Urinary bladder (tissue), 4 donors: ENCODE results near the gene KREMEN2. TPM values are rescaled to one million over a fixed set of nuclear protein-coding genes. Genes with fewer than 3 reads are reported as not detected.
"Not testable (repeated sequence)": the region's sequence is repeated elsewhere in the genome, so short reads cannot be mapped to it uniquely, and the experiment has no call there.

Experiments used
- DNase-seq: peaks from one replicate; pipeline ENCODE4 v3.0.0-alpha.2; 2015; ENCODE audit errors: extremely low spot score
- H3K27ac ChIP-seq: one replicate; pipeline ENCODE4 v1.5.1; 2013; ENCODE audit warnings: low read depth, mild to moderate bottlenecking, moderate library complexity
- H3K36me3 ChIP-seq: one replicate; pipeline ENCODE4 v1.6.1; 2013; ENCODE audit warnings: mild to moderate bottlenecking, moderate library complexity; ENCODE audit not compliant: insufficient read depth
- H3K4me1 ChIP-seq: one replicate; pipeline ENCODE4 v1.6.1; 2013; ENCODE audit warnings: mild to moderate bottlenecking, moderate library complexity; ENCODE audit not compliant: insufficient read depth
- H3K4me3 ChIP-seq: one replicate; pipeline ENCODE4 v1.5.1; 2013; ENCODE audit warnings: low read depth, low read length
- WGBS: extraction: QIAGEN DNeasy Blood & Tissue Kit; methylation state at CpG from one replicate; pipeline ENCODE4 v1.1.7; 2013; 5-methylcytosine and 5-hydroxymethylcytosine counted together
- polyA plus RNA-seq: library from polyadenylated mRNA; stranded (reverse); fragments of 200-250 nt; gene quantifications from one replicate; pipeline ENCODE4 v1.2.3, GENCODE V29; 2013
- total RNA-seq: library from RNA; depleted of rRNA; stranded (reverse); fragments of >200 nt; gene quantifications from one replicate; pipeline ENCODE4 v1.2.3, GENCODE V29; 2014
- donor health status: healthy with polysubstance abuse.
- donor health status: healthy.

Gene KREMEN2
- total and polyA plus RNA-seq, 2 donors, result 0.11 TPM; not detected in 1

DNA sequence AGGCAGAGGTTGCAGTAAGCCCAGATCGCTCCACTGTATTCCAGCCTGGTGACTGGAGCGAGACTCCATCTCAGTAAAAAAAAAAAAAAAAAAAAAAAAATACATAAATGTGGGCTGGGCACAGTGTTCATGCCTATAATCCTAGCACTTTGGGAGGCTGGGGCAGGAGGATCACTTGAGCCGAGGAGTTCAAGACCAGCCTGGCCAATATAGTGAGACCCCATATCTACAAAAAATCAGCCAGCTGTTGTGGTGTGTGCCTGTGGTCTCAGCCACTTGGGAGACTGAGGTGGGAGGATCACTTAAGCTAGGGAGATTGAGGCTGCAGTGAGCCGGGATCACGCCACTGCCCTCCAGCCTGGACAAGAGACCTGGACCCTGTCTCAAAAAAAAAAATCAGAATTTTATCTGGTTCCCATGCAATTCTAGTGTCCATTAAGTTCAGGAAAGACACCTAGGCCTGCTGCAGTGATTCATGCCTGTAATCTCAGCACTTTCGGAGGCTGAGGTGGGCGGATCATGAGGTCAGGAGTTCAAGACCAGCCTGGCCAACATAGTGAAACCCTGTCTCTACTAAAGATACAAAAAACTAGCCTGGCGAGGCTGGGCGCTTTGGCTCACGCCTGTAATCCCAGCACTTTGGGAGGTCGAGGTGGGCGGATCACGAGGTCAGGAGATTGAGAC, 32.7 kb upstream of the KREMEN2 start:
- H3K4me3 ChIP-seq, H3K4me1 ChIP-seq, H3K27ac ChIP-seq, H3K36me3 ChIP-seq, DNase-seq: not testable (repeated sequence)
- WGBS, result 93% methylated on average over 13 of the region's 13 CpGs

GRCh38 chr16:2933136-2933535, 30.9 kb upstream of the KREMEN2 start:
- H3K27ac ChIP-seq, result no peak overlapping the region
- no peak overlapping the region for H3K4me3 ChIP-seq
- WGBS, result 94% methylated on average over 30 of the region's 30 CpGs
- no peak for DNase-seq
- peaks cover 12% of the 10 kb centered on the region for H3K36me3 ChIP-seq
- H3K4me1 ChIP-seq, result no peaks in the 10 kb centered on the region

DNA sequence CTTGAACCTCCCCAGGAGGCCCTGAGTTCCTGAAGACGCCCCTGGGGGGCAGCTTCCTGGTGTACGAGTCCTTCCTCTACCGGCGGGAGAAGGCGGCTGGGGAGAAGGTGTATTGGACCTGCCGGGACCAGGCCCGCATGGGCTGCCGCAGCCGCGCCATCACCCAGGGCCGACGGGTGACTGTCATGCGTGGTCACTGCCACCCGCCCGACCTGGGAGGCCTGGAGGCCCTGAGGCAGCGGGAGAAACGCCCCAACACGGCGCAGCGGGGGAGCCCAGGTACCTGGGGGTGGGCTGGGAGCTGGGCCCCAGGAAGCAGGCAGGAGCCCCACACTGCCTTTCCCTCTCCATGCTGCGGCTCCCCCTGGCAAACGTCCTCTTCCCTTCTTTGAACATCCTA, 30.4 kb upstream of the KREMEN2 start:
- no peak for DNase-seq
- Histone ChIP-seq H3K4me1 (no peaks in the 10 kb centered on the region), H3K27ac (no peak overlapping the region), H3K4me3 (no peak overlapping the region), H3K36me3 (peaks cover 15% of the 10 kb centered on the region)
- 88% methylated on average over 22 of the region's 22 CpGs for WGBS

GRCh38 chr16:2934450-2934849, 29.6 kb upstream of the KREMEN2 start:
- Histone ChIP-seq H3K36me3 (peaks cover 15% of the 10 kb centered on the region), H3K4me1 (no peaks in the 10 kb centered on the region), H3K27ac (no peak overlapping the region), H3K4me3 (no peak overlapping the region)
- DNase-seq, result no peak
- WGBS, result 89% methylated on average over 15 of the region's 15 CpGs

GRCh38 chr16:2936436-2937011, 27.6 kb upstream of the KREMEN2 start:
- DNase-seq, result no peak
- no peak overlapping the region for H3K4me3 ChIP-seq
- 95% methylated on average over 22 of the region's 22 CpGs for WGBS
- peaks cover 13% of the 10 kb centered on the region for H3K36me3 ChIP-seq
- H3K4me1 ChIP-seq, result no peaks in the 10 kb centered on the region
- H3K27ac ChIP-seq, result no peak overlapping the region

- 95% methylated on average over 24 of the region's 24 CpGs for WGBS
- H3K36me3 ChIP-seq, result peaks cover 14% of the 10 kb centered on the region
- H3K4me3 ChIP-seq, result no peak overlapping the region
- H3K27ac ChIP-seq, result no peak overlapping the region
- no peak for DNase-seq
- H3K4me1 ChIP-seq, result no peaks in the 10 kb centered on the region
These were observed 26.9 kb upstream of the KREMEN2 start for GRCh38 chr16:2937170-2937569.

DNA sequence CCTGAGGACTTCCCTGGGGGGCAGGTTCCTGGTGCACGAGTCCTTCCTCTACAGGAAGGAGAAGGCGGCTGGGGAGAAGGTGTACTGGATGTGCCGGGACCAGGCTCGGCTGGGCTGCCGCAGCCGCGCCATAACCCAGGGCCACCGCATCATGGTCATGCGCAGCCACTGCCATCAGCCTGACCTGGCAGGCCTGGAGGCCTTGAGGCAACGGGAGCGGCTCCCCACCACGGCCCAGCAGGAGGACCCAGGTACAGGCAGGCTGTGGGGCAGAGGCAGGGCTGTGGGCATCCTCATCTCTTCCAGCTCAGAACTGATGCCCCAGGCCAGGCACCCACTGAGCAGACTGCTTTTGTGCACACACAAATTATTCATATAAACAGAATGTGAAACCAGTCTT, 25.9 kb upstream of the KREMEN2 start:
- no peak overlapping the region for H3K27ac ChIP-seq
- no peak for DNase-seq
- H3K4me1 ChIP-seq, result no peaks in the 10 kb centered on the region
- peaks cover 15% of the 10 kb centered on the region for H3K36me3 ChIP-seq
- 96% methylated on average over 12 of the region's 12 CpGs for WGBS
- H3K4me3 ChIP-seq, result no peak overlapping the region

DNA sequence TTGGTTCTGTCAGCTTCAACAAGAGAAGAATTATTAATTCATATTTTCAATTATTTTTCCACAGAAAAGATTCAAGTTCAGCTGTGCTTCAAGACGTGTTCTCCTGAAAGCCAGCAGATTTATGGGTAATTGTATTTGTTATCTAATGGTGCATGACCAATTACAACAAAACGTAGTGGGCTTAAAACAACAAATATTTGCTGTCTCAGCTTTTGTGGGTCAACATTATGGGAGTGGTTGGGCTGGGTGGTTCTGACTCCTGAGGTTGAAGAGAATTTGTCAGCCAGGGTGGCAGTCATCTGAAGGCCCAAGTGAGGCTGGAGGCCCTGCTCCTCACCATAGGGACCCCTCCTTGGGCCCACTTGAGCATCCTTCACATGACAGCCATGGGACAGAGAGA, 24.1 kb upstream of the KREMEN2 start:
- no peak for DNase-seq
- WGBS, result 77% methylated on average over 2 of the region's 2 CpGs
- H3K36me3 ChIP-seq, result peaks cover 13% of the 10 kb centered on the region

GRCh38 chr16:2942045-2942444, 22.0 kb upstream of the KREMEN2 start:
- H3K27ac ChIP-seq, result no peak overlapping the region
- H3K4me1 ChIP-seq, result no peaks in the 10 kb centered on the region
- no peak overlapping the region for H3K4me3 ChIP-seq
- H3K36me3 ChIP-seq, result peaks cover 9% of the 10 kb centered on the region
- DNase-seq, result no peak
- 87% methylated on average over 4 of the region's 4 CpGs for WGBS

More for the DNA sequence above, 24.1 kb upstream of the KREMEN2 start:
- H3K4me3 ChIP-seq, result no peak overlapping the region
- H3K27ac ChIP-seq, result no peak overlapping the region
- no peaks in the 10 kb centered on the region for H3K4me1 ChIP-seq

GRCh38 chr16:2943716-2944115, 20.4 kb upstream of the KREMEN2 start:
- 91% methylated on average over 12 of the region's 12 CpGs for WGBS
- not testable (repeated sequence) for H3K4me3 ChIP-seq

DNA sequence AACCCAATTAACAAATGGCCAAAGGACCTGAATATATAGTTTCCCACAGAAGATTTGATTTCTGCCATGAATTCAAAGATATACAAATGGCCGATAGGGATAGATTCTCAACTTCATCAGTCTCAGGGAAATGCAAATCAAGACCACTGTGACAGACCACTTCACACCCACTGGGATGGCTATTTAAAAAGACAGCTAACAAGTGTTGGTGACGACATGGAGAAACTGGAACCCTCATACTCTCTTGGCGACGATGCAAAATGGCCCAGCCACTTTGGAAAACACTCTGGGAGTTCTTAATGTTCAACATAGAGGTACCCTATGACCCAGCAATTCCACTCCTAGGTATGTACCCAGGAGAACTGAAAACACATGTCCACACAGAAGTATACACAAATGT, 17.4 kb upstream of the KREMEN2 start:
- Histone ChIP-seq H3K36me3 (peaks cover 2% of the 10 kb centered on the region), H3K4me1 (no peaks in the 10 kb centered on the region), H3K4me3 (no peak overlapping the region), H3K27ac (no peak overlapping the region)
- 96% methylated on average over 4 of the region's 4 CpGs for WGBS
- no peak for DNase-seq

More at GRCh38 chr16:2943716-2944115, 20.4 kb upstream of the KREMEN2 start:
- DNase-seq, H3K36me3 ChIP-seq, H3K4me1 ChIP-seq, H3K27ac ChIP-seq: not testable (repeated sequence)

DNA sequence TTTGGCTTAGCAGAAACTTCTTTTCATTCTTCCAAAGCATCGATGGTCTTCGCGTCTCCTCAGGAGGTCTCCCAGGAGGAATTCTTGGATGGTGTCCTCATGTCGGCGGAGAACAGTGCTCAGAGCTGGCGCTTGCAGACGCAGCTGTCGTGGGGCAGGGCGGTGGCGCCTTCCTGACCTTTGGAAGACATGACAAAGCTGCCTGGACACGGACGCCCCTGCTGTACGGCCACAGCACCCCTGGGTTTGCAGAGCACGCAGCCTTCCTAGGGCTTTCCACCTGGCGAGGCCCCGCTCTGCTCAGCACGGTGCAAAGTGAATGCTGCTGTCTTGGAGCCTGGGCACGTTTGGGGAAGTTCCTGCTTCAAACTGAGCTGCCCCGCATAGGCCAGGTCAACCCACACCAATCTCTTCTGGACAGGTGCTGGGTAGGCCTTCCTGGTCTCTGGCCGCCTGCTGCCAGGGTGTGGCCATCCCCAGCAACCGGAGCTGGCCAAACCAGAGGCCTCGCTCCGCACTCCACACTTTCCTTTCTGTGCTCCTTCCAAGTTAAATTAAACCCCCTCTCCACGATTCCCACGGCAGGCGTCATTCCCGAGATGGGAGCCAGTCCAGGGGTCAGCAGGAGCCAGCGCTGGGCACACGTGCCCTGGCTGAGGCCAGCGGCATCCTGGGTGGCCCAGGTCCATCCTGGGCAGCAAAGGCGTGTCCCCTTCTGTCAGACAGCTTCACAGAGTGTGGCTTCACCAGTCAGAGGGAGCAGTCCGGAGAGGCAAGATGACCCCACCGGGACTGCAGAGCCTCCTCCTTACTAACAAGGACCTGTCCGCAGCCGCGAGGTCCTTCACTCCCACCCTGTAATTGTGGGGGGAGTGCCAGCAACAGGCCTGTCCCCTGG, 15.0 kb upstream of the KREMEN2 start:
- 88% methylated on average over 36 of the region's 36 CpGs for WGBS
- no peak for DNase-seq

DNA sequence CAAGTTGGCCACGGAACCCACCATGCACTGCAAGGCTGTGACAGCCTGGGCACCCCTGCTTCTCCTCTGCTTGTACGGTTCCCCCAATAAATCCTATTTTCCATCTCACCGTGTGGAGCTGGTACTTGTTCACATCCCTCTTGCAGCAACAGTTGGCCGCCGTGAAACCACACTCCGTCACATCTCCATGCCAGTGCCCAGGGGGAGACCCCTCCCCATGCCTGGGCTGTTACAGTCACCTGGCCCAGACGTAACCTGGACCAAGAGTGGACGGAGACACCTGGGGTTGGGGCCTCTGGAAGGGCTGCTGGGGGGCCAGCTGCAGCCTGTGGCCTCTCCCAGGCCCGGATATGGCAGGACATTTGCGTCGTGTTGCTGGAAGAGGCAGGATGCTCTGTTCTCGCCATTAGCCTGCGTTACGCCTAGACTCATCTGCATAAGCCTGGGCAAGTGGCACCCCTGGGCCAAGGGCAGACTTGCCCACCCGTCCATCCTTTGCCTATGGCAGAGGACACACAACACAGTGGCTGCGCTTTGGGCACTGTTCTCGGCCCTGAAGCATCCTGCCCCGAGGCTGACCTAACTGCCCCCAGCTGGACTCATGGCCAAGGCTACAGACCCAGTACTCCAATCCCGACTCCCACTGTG, 14.2 kb upstream of the KREMEN2 start:
- H3K4me1 ChIP-seq, result no peaks in the 10 kb centered on the region
- H3K4me3 ChIP-seq, result no peak overlapping the region
- H3K27ac ChIP-seq, result no peak overlapping the region
- WGBS, result 87% methylated on average over 19 of the region's 19 CpGs
- no peaks in the 10 kb centered on the region for H3K36me3 ChIP-seq
- DNase-seq, result no peak

More for the DNA sequence above, 15.0 kb upstream of the KREMEN2 start:
- H3K4me3 ChIP-seq, result no peak overlapping the region
- no peak overlapping the region for H3K27ac ChIP-seq
- no peaks in the 10 kb centered on the region for H3K36me3 ChIP-seq
- no peaks in the 10 kb centered on the region for H3K4me1 ChIP-seq
